Esophagus (tissue), 2 donors: Measurements from ENCODE around the gene TCF7L2. TPM values are rescaled to one million over a fixed set of nuclear protein-coding genes. Genes with fewer than 3 reads are reported as not detected.
"Not testable (repeated sequence)": the region's sequence is repeated elsewhere in the genome, so short reads cannot be mapped to it uniquely, and the experiment has no call there.

Experiments used
- H3K27ac ChIP-seq, 2 donors: one replicate each; pipeline ENCODE4 v1.5.1; 2013; ENCODE audit warnings: low read depth in 2 of 2, mild to moderate bottlenecking in 2 of 2, inconsistent platforms in 1 of 2, low read length in 1 of 2, moderate library complexity in 1 of 2
- H3K27me3 ChIP-seq, 2 donors: one replicate each; pipeline ENCODE4 v1.6.1; 2013; ENCODE audit warnings: low read length in 2 of 2, control low read depth in 1 of 2, mild to moderate bottlenecking in 1 of 2; ENCODE audit not compliant: insufficient read depth in 2 of 2, control insufficient read depth in 1 of 2
- H3K36me3 ChIP-seq, 2 donors: one replicate each; pipeline ENCODE4 v1.6.1; 2013; ENCODE audit warnings: low read length in 1 of 2; ENCODE audit not compliant: control insufficient read depth in 2 of 2, insufficient read depth in 2 of 2
- H3K4me1 ChIP-seq, 2 donors: one replicate each; pipeline ENCODE4 v1.6.1; 2013; ENCODE audit warnings: low read length in 1 of 2; ENCODE audit not compliant: control insufficient read depth in 2 of 2, insufficient read depth in 2 of 2
- H3K4me3 ChIP-seq, 2 donors: one replicate each; pipeline ENCODE4 v1.5.1; 2013; ENCODE audit warnings: low read length in 2 of 2, mild to moderate bottlenecking in 2 of 2, low read depth in 1 of 2, moderate library complexity in 1 of 2
- H3K9me3 ChIP-seq, 2 donors: one replicate each; pipeline ENCODE4 v1.6.1; 2013; ENCODE audit warnings: mild to moderate bottlenecking in 2 of 2, low read depth in 1 of 2, low read length in 1 of 2, moderate library complexity in 1 of 2; ENCODE audit not compliant: control insufficient read depth in 2 of 2, insufficient read depth in 1 of 2
- WGBS, 2 donors: extraction: QIAGEN DNeasy Blood & Tissue Kit; methylation state at CpG; one replicate each; pipeline ENCODE4 v1.1.7; 2013; 5-methylcytosine and 5-hydroxymethylcytosine counted together
- polyA plus RNA-seq, 2 donors: library from polyadenylated mRNA; stranded (reverse); fragments of 200-250 nt; gene quantifications; one replicate each; pipeline ENCODE4 v1.2.3, GENCODE V29; 2013
- donor health status: healthy with polysubstance abuse.
- donor health status: Bipolar disorder and iron deficiency.

Gene TCF7L2
- polyA plus RNA-seq, 2 donors, result 5.4 to 7.9 TPM

DNA sequence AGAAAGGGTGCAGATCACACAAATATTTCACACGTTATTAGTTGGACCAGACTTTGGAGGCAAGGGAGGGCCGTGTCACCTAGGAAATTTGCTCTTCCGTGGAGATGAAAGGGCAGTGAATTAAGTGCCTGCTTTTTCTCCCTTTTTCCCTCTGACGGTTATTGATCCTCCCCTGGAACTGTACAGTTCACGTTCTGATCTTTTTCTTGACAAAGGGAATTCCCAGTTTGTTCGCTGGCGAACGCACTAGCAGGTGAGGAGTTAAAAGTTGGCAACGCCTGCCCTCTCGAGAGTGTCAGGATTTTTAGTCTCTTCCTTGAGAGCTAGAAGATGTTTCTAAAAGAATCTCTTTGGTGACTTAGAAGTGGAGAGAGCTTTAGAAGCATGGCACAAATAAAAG is 111.5 kb downstream of the TCF7L2 start:
- no peaks in the 10 kb centered on the region for H3K36me3 ChIP-seq
- H3K27ac ChIP-seq, result peak overlapping the region in 1 of 2 donors; percentile 40
- H3K4me3 ChIP-seq, result no peak overlapping the region
- no peaks in the 10 kb centered on the region for H3K27me3 ChIP-seq
- H3K9me3 ChIP-seq, result no peaks in the 10 kb centered on the region
- no peaks in the 10 kb centered on the region for H3K4me1 ChIP-seq
- WGBS, 2 donors, result 66 to 80% methylated on average over 10 of the region's 10 CpGs

DNA sequence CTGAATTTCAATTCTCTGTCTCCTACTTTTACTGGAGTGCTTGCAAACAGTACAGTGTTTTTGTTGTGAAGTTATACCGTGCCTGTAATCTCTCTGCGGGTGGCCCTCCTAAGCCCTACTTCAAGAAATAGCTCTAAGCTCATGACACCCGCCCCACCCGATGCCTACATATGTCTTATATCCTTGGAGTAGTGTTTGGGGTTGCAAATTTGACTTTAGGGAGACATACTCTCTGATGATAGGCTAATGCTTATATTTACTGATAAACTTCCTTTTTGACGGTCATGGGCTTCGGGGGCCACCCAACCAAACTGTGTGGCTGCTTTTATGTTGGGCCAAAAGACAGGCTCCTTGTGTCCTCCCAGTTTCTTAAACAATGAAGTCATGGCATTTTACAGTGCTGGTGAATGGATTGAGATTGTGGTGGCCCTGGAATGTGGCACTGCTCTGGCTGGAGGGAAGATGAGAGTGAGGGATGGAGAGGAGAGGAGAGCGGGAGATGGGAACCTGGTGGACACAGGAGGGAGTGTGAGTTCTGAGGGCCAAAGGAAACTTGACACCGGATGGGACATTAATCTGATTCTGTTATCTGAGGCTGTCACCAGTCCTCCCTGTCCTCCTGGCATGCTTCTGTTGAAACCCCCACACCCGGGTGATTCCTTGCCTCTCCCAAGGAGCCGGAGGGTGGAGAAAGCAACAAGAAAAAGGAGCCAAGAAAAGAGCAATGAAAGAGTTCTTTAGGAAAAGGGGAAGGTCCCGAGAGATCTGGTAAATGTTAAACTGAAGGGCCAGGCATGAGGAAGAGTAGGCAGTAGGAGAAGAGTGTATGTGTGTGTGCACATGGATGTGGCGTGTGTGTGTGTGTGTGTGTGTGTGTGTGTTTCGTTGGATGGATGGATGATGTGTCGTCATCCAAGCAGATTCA is 113.3 kb downstream of the TCF7L2 start:
- Histone ChIP-seq H3K36me3 (no peaks in the 10 kb centered on the region), H3K4me1 (no peaks in the 10 kb centered on the region), H3K27ac (no peak overlapping the region), H3K9me3 (no peaks in the 10 kb centered on the region), H3K4me3 (no peak overlapping the region), H3K27me3 (no peaks in the 10 kb centered on the region)
- WGBS, 2 donors, result 82 to 83% methylated on average over 14 of the region's 14 CpGs

DNA sequence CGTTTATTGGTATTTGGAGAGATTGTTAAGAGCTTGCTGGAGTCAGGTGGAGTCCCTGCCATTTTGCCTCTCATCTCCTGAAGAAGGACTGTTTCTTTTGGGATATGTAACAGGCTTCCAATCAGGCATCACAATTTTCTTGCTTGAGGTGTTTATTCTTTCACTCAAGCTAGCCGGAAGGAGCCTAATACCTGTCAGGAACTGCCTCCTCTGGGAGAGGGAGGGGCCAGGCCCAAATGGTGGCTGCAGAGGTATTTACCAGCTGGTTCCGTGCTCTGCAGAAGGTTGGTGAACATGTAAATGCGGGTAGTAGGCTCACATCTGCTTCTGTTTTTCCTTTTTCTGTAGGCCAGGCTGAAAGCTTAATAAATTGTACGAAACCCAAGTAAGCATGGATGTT is 114.0 kb downstream of the TCF7L2 start:
- no peaks in the 10 kb centered on the region for H3K27me3 ChIP-seq
- no peaks in the 10 kb centered on the region for H3K9me3 ChIP-seq
- 83% methylated on average over 5 of the region's 5 CpGs for WGBS, 2 donors
- no peak overlapping the region for H3K27ac ChIP-seq
- H3K4me1 ChIP-seq, result peaks cover 0 to 2% of the 10 kb centered on the region in 2 donors
- H3K36me3 ChIP-seq, result no peaks in the 10 kb centered on the region
- no peak overlapping the region for H3K4me3 ChIP-seq

DNA sequence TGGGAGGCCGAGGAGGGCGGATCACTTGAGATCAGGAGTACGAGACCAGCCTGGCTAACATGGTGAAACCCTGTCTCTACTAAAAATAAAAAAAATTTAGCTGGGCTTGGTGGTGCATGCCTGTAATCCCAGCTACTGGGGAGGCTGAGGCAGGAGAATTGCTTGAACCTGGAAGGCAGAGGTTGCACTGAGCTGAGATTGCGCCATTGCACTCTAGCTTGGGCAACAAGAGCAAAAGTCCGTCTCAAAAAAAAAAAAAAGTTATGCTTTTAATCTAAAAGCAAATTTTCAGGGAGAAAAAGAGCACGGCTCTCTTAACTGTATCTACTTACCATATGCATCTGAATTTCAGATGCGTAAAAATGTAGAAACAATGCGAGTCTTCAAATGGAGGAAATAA is 116.1 kb downstream of the TCF7L2 start:
- not testable (repeated sequence) for H3K36me3 ChIP-seq, H3K27me3 ChIP-seq, H3K4me1 ChIP-seq, H3K27ac ChIP-seq, H3K4me3 ChIP-seq, H3K9me3 ChIP-seq
- WGBS, 2 donors, result 95 to 96% methylated on average over 8 of the region's 8 CpGs

DNA sequence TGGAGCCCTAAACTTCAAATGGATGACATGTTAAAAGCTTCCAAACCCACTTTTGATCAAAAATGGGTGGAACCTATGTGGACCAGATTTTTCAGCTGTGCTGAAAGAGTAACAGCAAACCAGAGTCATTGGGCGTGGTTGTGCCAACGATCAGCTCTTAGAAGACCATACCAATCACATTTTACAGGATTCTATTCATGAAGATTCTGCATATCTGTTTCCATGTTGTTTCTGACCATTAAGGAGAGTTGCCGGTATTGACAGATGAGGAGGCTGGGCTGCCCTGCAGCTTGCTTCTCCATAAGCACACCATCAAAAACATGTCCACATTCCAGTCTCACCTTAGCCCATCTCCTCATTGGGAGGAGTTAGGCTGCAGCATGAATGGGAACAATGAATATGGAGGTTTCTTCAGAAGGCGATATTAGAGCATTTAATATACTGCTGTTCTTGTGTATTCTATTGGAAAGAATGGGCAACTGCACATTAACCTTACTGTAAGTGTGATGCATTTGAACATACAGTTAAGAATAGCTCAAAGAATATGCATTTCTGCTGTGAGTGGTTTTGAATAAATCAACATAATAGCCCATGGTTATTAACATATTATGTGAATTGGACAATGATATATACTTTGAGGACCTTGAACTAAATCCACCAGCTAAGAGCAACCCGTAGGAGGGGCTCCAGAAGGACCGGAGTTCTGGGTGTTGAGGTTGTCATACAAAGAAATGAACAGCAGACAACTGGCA is 116.7 kb downstream of the TCF7L2 start:
- no peaks in the 10 kb centered on the region for H3K9me3 ChIP-seq
- H3K27me3 ChIP-seq, result no peaks in the 10 kb centered on the region
- peaks cover 0 to 2% of the 10 kb centered on the region in 2 donors for H3K4me1 ChIP-seq
- H3K36me3 ChIP-seq, result no peaks in the 10 kb centered on the region
- H3K27ac ChIP-seq, result no peak overlapping the region
- no peak overlapping the region for H3K4me3 ChIP-seq
- WGBS, 2 donors, result 83 to 89% methylated on average over 6 of the region's 6 CpGs

DNA sequence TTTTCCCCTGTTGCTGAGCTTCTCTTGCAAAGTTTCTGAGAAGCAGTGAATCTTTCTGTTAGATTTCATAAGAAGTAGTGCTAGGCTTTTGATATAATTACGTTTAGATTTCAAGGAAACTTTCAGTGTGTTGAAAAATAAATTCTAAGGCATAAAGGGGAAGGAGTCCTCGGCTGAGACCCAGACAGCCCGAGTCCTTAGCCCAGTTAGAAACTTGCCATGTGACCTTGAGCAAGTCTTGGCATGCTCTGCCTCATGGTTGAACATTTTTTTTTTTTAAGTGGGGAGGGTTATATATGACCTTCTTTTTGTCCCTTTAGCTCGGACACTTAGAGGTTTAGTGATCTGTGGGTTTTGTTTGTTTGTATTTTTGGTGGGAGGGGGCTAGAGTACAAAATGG is 117.5 kb downstream of the TCF7L2 start:
- H3K4me3 ChIP-seq, result no peak overlapping the region
- no peaks in the 10 kb centered on the region for H3K9me3 ChIP-seq
- no peaks in the 10 kb centered on the region for H3K36me3 ChIP-seq
- 43 to 47% methylated on average over 4 of the region's 4 CpGs for WGBS, 2 donors
- peaks cover 0 to 2% of the 10 kb centered on the region in 2 donors for H3K4me1 ChIP-seq
- H3K27me3 ChIP-seq, result no peaks in the 10 kb centered on the region
- H3K27ac ChIP-seq, result no peak overlapping the region

DNA sequence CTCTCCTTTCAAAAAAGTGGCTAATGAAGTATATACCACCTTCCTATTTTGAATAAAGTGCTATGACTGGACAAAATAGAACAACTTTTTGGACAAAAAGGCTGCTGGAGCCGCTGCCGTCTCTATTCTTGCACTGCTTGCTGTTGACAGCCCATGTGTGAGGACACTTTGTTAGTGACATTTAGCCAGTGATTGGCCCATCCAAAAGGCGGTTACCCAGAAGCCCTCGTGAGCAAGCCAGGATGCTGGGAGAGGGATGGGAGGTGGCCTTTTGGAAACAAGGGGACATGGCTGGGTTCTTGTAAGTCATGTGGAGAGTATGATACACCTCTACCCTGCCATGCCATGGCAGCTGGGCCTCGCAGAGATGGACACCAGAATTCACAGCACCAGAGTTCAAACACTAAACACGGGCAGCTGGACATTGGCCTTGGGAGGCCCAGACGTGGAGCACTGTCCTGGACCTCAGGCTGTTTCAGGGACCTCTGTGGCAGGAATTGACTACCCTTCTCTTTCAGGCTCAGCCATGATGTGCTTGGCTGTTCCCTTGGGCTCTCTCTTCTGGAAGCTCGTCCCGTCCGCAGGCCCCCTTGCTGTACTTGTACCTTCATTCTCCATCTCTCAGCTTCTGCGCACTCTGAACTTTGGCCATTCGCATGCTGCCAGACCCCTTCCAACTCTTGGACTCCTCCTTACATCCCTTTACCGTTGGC is 118.3 kb downstream of the TCF7L2 start:
- peaks cover 0 to 5% of the 10 kb centered on the region in 2 donors for H3K4me1 ChIP-seq

DNA sequence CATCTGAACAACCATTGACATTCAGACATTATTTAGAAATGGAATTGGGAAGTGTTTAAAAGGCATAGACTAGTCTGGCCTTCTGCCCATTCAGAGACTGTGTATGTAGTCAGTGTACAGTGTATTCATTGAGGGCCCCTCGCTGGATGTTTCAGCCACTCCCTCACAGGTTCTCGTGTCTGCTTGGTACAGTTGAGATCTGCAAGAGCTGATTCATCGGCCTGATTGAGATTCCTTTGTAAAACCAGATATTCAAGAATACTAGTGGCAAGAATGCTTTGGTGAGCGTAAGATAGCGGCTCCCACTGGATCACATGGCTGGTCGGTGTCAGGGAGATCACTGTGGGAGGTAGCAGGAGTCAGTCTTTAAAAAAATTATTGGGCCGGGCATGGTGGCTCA is 119.5 kb downstream of the TCF7L2 start:
- 74 to 81% methylated on average over 7 of the region's 7 CpGs for WGBS, 2 donors
- Histone ChIP-seq H3K27ac (no peak overlapping the region), H3K4me1 (peaks cover 0 to 9% of the 10 kb centered on the region in 2 donors), H3K9me3 (no peaks in the 10 kb centered on the region), H3K36me3 (no peaks in the 10 kb centered on the region), H3K4me3 (no peak overlapping the region), H3K27me3 (no peaks in the 10 kb centered on the region)

More for the DNA sequence above, 118.3 kb downstream of the TCF7L2 start:
- no peak overlapping the region for H3K4me3 ChIP-seq
- H3K27ac ChIP-seq, result no peak overlapping the region
- no peaks in the 10 kb centered on the region for H3K36me3 ChIP-seq
- H3K27me3 ChIP-seq, result no peaks in the 10 kb centered on the region
- H3K9me3 ChIP-seq, result no peaks in the 10 kb centered on the region
- WGBS, 2 donors, result 93 to 95% methylated on average over 13 of the region's 13 CpGs

DNA sequence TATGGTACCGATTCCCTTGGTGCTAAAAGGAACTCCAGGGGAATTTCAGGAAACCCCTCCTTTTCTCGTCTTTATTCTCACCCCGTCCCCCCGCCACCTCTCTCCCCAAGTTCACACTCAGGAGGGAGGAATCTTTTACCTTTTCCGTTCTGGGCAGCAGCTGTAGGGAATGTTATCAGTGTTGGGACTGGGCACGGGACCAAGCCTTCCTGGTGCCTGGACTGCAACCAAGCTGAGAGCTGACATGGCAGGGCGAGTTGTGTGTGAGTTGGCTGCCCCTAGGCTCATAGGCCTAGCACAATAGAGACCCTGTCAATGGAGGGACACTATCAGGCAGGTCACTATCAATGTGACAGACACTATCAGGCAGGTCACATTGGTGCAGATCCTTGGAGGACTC is 121.4 kb downstream of the TCF7L2 start:
- peak overlapping the region in 1 of 2 donors; percentile 18 for H3K27ac ChIP-seq

More for the DNA sequence above, 121.4 kb downstream of the TCF7L2 start:
- H3K4me1 ChIP-seq, result peaks cover 0 to 9% of the 10 kb centered on the region in 2 donors
- WGBS, 2 donors, result 40 to 63% methylated on average over 7 of the region's 7 CpGs
- H3K27me3 ChIP-seq, result no peaks in the 10 kb centered on the region
- H3K4me3 ChIP-seq, result no peak overlapping the region
- no peaks in the 10 kb centered on the region for H3K9me3 ChIP-seq
- H3K36me3 ChIP-seq, result no peaks in the 10 kb centered on the region
